NCI-H526 treated with DMSO at 0.1 percent for 48 hours (cell line): ENCODE results near the gene PTGFRN.
"Not testable (repeated sequence)": the region's sequence is repeated elsewhere in the genome, so short reads cannot be mapped to it uniquely, and the experiment has no call there.

Experiments
- DNase-seq: peaks from one replicate; lab custom pipeline; 2025; lab: John Stamatoyannopoulos, UW

PTGFRN gene

GRCh38 chr1:116909512-116910378 lies at the start of gene PTGFRN:
Gene PTGFRN, plus strand, starts transcription at chr1:116909916. Its CDS starts 288 bp downstream, at chr1:116910204.
- peak; percentile 87 for DNase-seq

- DNase-seq = not testable (repeated sequence)
Measured at GRCh38 chr1:116860167-116860566, 49.5 kb upstream of the PTGFRN start.

GRCh38 chr1:116861137-116861536 lies 48.6 kb upstream of the PTGFRN start:
- no peak for DNase-seq

- not testable (repeated sequence) for DNase-seq
Measured at GRCh38 chr1:116863031-116863430, 46.7 kb upstream of the PTGFRN start.

GRCh38 chr1:116866478-116866877 lies 43.2 kb upstream of the PTGFRN start:
- not testable (repeated sequence) for DNase-seq

GRCh38 chr1:116868385-116868784 lies 41.3 kb upstream of the PTGFRN start:
- DNase-seq = no peak

GRCh38 chr1:116869611-116870010 lies 40.1 kb upstream of the PTGFRN start:
- no peak for DNase-seq

- DNase-seq = no peak
Measured at GRCh38 chr1:116870300-116870699, 39.4 kb upstream of the PTGFRN start.

GRCh38 chr1:116871779-116872146 lies 38.0 kb upstream of the PTGFRN start:
- no peak for DNase-seq

- no peak for DNase-seq
Measured at GRCh38 chr1:116873680-116874271, 35.9 kb upstream of the PTGFRN start.

- DNase-seq = no peak
Measured at GRCh38 chr1:116874733-116875249, 34.9 kb upstream of the PTGFRN start.

GRCh38 chr1:116875391-116875790 lies 34.3 kb upstream of the PTGFRN start:
- DNase-seq = no peak

- not testable (repeated sequence) for DNase-seq
Measured at GRCh38 chr1:116875946-116876345, 33.8 kb upstream of the PTGFRN start.

GRCh38 chr1:116877141-116877818 lies 32.4 kb upstream of the PTGFRN start:
- DNase-seq = no peak

GRCh38 chr1:116878804-116879477 lies 30.8 kb upstream of the PTGFRN start:
- peak; percentile 93 for DNase-seq

- no peak for DNase-seq
Measured at GRCh38 chr1:116879478-116880133, 30.1 kb upstream of the PTGFRN start.

GRCh38 chr1:116880917-116881316 lies 28.8 kb upstream of the PTGFRN start:
- DNase-seq = no peak

GRCh38 chr1:116881879-116882520 lies 27.7 kb upstream of the PTGFRN start:
- no peak for DNase-seq

- DNase-seq = no peak
Measured at GRCh38 chr1:116882866-116883265, 26.9 kb upstream of the PTGFRN start.

GRCh38 chr1:116886291-116886878 lies 23.3 kb upstream of the PTGFRN start:
- DNase-seq = no peak

GRCh38 chr1:116887212-116887611 lies 22.5 kb upstream of the PTGFRN start:
- no peak for DNase-seq
